ENCODE data around the gene MIGA2.

The MIGA2 gene

GRCh38 chr9:129081388-129081904, 45.0 kb downstream of the MIGA2 start:
- H3K9ac ChIP-seq (ENCODE audit: low read length), result peak overlapping the region; percentile 83
- peaks cover 17% of the 10 kb centered on the region for H3K36me3 ChIP-seq (ENCODE audit: insufficient read depth, low read length)
- no peak overlapping the region for H3K27ac ChIP-seq (ENCODE audit: low read depth, low read length, poor library complexity, severe bottlenecking)
- TF ChIP-seq EZH2 (IDR thresholded peaks at IDR 0.05; ENCODE audit: borderline replicate concordance, low read length) (no peak), CTCF (IDR thresholded peaks at IDR 0.05; ENCODE audit: low read length) (no peak)
- peak overlapping the region; percentile 76 for H3K4me3 ChIP-seq (ENCODE audit: low read depth, low read length, poor library complexity, severe bottlenecking)
- no peaks in the 10 kb centered on the region for H3F3A ChIP-seq (ENCODE audit: insufficient read depth, low read length)
- no peaks in the 10 kb centered on the region for H3K27me3 ChIP-seq (ENCODE audit: insufficient read depth, low read length)
- H3K79me2 ChIP-seq (ENCODE audit: insufficient read depth, low read length), result peaks cover 8% of the 10 kb centered on the region
- H3K4me2 ChIP-seq (ENCODE audit: low read length), result peak overlapping the region; percentile 75
- no peak overlapping the region for H2AFZ ChIP-seq (ENCODE audit: low read length)
- H3K9me2 ChIP-seq (ENCODE audit: low read depth, low read length), result no peaks in the 10 kb centered on the region
- H3K9me3 ChIP-seq (ENCODE audit: low read length), result no peaks in the 10 kb centered on the region
- H3K4me1 ChIP-seq (ENCODE audit: insufficient read depth, low read length, severe bottlenecking), result peaks cover 27% of the 10 kb centered on the region
- H4K20me1 ChIP-seq (ENCODE audit: insufficient read depth, low read length), result no peaks in the 10 kb centered on the region

- H3F3A ChIP-seq (ENCODE audit: insufficient read depth, low read length), result no peaks in the 10 kb centered on the region
- no peaks in the 10 kb centered on the region for H3K27me3 ChIP-seq (ENCODE audit: insufficient read depth, low read length)
- no peaks in the 10 kb centered on the region for H4K20me1 ChIP-seq (ENCODE audit: insufficient read depth, low read length)
- H3K79me2 ChIP-seq (ENCODE audit: insufficient read depth, low read length), result peaks cover 8% of the 10 kb centered on the region
- H3K4me3 ChIP-seq (ENCODE audit: low read depth, low read length, poor library complexity, severe bottlenecking), result no peak overlapping the region
- no peaks in the 10 kb centered on the region for H3K9me2 ChIP-seq (ENCODE audit: low read depth, low read length)
- peaks cover 27% of the 10 kb centered on the region for H3K4me1 ChIP-seq (ENCODE audit: insufficient read depth, low read length, severe bottlenecking)
- no peak overlapping the region for H3K9ac ChIP-seq (ENCODE audit: low read length)
- H3K4me2 ChIP-seq (ENCODE audit: low read length), result no peak overlapping the region
- TF ChIP-seq CTCF (IDR thresholded peaks at IDR 0.05; ENCODE audit: low read length) (no peak), EZH2 (IDR thresholded peaks at IDR 0.05; ENCODE audit: borderline replicate concordance, low read length) (no peak)
- no peaks in the 10 kb centered on the region for H3K9me3 ChIP-seq (ENCODE audit: low read length)
- no peak overlapping the region for H2AFZ ChIP-seq (ENCODE audit: low read length)
- H3K27ac ChIP-seq (ENCODE audit: low read depth, low read length, poor library complexity, severe bottlenecking), result no peak overlapping the region
- peaks cover 33% of the 10 kb centered on the region for H3K36me3 ChIP-seq (ENCODE audit: insufficient read depth, low read length)
Measured at GRCh38 chr9:129084087-129084486, 47.7 kb downstream of the MIGA2 start.

- no peaks in the 10 kb centered on the region for H3K9me2 ChIP-seq (ENCODE audit: low read depth, low read length)
- H3K27me3 ChIP-seq (ENCODE audit: insufficient read depth, low read length), result no peaks in the 10 kb centered on the region
- H3K9me3 ChIP-seq (ENCODE audit: low read length), result no peaks in the 10 kb centered on the region
- no peaks in the 10 kb centered on the region for H4K20me1 ChIP-seq (ENCODE audit: insufficient read depth, low read length)
- no peak overlapping the region for H3K4me3 ChIP-seq (ENCODE audit: low read depth, low read length, poor library complexity, severe bottlenecking)
- TF ChIP-seq EZH2 (IDR thresholded peaks at IDR 0.05; ENCODE audit: borderline replicate concordance, low read length), result no peak
- no peak for TF ChIP-seq CTCF (IDR thresholded peaks at IDR 0.05; ENCODE audit: low read length)
- H3K9ac ChIP-seq (ENCODE audit: low read length), result no peak overlapping the region
- H3K36me3 ChIP-seq (ENCODE audit: insufficient read depth, low read length), result peaks cover 51% of the 10 kb centered on the region
- no peaks in the 10 kb centered on the region for H3K79me2 ChIP-seq (ENCODE audit: insufficient read depth, low read length)
- no peaks in the 10 kb centered on the region for H3F3A ChIP-seq (ENCODE audit: insufficient read depth, low read length)
- no peak overlapping the region for H2AFZ ChIP-seq (ENCODE audit: low read length)
- no peaks in the 10 kb centered on the region for H3K4me1 ChIP-seq (ENCODE audit: insufficient read depth, low read length, severe bottlenecking)
- no peak overlapping the region for H3K4me2 ChIP-seq (ENCODE audit: low read length)
- H3K27ac ChIP-seq (ENCODE audit: low read depth, low read length, poor library complexity, severe bottlenecking), result no peak overlapping the region
Measured at GRCh38 chr9:129089246-129089645, 52.8 kb downstream of the MIGA2 start.
